GM18519 (cell line): ENCODE data around the gene PHLPP1.

ENCODE experiments used
- ATAC-seq: cut with Tn5 transposase; IDR thresholded peaks from one replicate; pipeline ENCODE4 v1.9.1; 2021; ENCODE audit warnings: mild to moderate bottlenecking, moderate library complexity; ENCODE audit not compliant: unreplicated experiment, low FRiP score

PHLPP1 gene

GRCh38 chr18:62991959-62992358 lies 276.6 kb downstream of the PHLPP1 start:
- ATAC-seq = no peak

GRCh38 chr18:62992877-62993365 lies 277.6 kb downstream of the PHLPP1 start:
- ATAC-seq = no peak

GRCh38 chr18:62996566-62996965 lies 281.2 kb downstream of the PHLPP1 start:
- no peak for ATAC-seq

DNA sequence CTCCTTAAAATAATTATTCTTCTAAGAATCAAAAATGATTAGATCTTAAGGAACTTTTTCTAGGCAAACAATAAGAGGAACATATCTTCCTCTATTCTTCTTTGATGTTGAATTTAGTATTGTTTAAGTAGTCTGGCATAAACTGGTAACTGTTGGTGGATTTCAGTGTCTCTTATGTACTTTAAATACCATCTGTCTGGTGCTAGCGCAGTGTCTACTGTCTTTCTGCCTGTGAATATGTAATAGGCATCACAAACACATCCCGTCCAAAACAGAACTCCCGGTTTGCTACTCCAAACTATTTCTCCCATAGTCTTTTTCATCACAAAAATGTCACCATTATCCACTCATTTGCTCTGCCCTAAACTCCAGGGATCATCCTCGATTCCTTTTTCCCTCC lies 281.7 kb downstream of the PHLPP1 start:
- no peak for ATAC-seq

GRCh38 chr18:62998443-62998842 lies 283.1 kb downstream of the PHLPP1 start:
- ATAC-seq = no peak

- ATAC-seq = no peak
Observed at GRCh38 chr18:62999392-62999791, 284.1 kb downstream of the PHLPP1 start.

GRCh38 chr18:62999921-63000320 lies 284.6 kb downstream of the PHLPP1 start:
- no peak for ATAC-seq

DNA sequence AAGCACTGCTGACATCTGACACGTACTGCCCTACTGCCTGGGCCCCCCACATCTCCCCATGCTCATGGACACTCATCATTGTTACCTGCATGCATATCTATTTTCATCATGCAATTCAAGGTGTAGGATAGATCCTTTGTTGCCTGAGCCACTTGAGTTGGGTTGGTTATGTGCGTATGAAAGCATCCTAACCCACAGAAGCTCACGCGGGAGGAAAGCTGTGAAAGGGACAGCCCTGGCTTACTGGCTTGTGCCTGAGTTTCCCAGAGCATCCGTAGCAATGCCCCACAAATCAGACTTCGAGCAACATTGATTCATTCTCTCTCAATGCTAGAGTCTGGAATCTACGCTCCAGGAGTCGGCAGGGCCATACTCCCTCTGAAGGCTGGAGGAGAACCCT lies 285.5 kb downstream of the PHLPP1 start:
- no peak for ATAC-seq

- ATAC-seq = no peak
Observed at GRCh38 chr18:63001861-63002260, 286.5 kb downstream of the PHLPP1 start.

- ATAC-seq = no peak
Observed at GRCh38 chr18:63002305-63002704, 287.0 kb downstream of the PHLPP1 start.

DNA sequence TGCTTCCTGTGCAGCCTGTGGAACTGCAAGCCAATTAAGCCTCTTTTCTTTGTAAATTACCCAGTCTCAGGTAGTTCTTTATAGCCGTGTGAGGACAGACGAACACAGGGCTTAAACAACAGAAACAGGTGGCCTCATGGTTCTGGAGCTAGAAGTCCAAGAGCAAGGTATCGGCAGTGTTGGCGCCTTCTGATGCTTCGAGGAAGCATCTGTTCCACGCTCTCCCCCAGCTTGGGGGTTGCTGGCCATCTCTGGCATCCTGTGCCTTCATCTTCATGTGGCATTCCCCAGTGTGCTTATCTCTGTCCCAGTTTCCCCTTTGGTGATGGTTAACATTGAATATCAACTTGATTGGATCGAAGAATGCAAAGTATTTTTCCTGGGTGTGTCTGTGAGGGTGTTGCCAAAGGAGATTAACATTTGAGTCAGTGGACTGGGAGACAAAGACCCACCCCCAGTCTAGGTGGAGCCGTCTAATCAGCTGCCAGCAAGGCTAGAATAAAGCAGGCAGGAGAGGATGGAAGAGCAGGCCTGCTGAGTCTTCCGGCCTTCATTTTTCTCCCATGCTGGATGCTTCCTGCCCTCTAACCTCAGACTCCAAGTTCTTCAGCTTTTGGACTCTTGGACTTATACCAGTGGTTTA lies 287.6 kb downstream of the PHLPP1 start:
- no peak for ATAC-seq

GRCh38 chr18:63003899-63004298 lies 288.6 kb downstream of the PHLPP1 start:
- ATAC-seq = no peak

GRCh38 chr18:63004466-63005089 lies 289.2 kb downstream of the PHLPP1 start:
- ATAC-seq = no peak

DNA sequence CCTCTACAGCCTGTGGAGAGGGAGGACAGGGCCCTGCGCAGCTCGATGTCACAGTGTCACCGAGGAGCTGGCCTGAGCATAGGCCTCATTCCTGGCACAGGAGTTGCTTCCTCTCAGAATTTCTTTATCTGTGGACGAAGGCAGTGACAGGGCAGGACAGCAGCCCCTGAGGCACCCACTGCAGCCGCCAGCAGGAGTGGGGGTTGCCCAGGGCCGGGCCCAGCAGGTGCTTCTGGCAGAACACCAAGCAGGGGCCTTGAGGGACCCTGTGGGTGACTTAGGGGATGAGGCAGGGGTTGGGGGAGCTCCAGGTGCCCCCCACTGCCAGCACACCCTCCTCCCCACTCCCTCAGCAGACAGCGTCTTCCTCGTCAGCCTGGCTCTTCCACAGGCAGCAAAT lies 290.0 kb downstream of the PHLPP1 start:
- ATAC-seq = no peak

- no peak for ATAC-seq
Observed at GRCh38 chr18:63007231-63007630, 291.9 kb downstream of the PHLPP1 start.

- no peak for ATAC-seq
Observed at GRCh38 chr18:63016270-63016669, 300.9 kb downstream of the PHLPP1 start.

DNA sequence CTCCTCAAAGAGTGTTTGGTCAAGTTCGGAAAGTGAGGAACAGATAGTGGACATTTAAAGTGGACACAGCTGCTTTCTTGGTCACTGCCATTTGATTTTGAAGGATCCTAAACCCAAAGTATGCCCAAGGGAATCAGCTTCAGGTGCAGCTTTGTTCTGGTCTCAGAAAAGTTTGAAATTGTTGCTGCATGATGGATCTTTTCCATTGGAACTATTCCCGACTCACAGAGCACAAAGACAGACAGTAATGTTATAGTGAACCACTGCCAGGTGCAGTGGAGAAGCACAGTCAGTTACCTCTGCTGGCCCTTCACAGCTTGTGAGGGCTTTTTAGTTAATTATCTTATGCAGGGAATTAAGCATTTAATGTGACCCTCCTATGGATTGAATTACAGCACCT lies 301.7 kb downstream of the PHLPP1 start:
- no peak for ATAC-seq

- ATAC-seq = no peak
Observed at GRCh38 chr18:63017977-63018376, 302.6 kb downstream of the PHLPP1 start.

DNA sequence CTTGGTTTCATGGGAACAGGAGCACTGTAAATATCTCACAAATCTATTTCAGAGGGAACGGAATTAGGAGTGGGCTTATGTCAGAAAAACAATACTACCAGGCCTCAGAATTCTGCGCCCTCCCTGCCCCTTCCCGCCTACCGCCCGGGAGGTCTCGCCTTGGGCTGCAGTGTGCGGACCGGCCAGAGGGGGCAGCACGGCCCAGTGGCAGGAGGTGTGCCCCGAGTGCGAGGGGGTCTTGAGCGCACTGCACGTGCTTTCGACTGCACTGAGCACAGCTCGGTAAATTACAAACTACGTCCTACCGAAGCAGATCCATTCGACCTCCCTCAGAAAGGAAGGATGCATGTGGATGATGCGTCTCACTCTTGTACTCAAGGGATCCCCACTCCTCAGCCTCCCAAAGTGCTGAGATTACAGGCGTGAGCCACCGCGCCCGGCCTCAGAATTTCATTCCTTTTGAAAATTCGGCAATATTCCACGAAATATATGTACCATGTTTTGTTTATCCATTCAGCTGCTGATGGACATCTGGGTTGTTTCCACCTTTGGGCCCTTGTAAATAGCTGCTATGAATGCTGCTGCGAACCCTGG lies 307.2 kb downstream of the PHLPP1 start:
- ATAC-seq = no peak

DNA sequence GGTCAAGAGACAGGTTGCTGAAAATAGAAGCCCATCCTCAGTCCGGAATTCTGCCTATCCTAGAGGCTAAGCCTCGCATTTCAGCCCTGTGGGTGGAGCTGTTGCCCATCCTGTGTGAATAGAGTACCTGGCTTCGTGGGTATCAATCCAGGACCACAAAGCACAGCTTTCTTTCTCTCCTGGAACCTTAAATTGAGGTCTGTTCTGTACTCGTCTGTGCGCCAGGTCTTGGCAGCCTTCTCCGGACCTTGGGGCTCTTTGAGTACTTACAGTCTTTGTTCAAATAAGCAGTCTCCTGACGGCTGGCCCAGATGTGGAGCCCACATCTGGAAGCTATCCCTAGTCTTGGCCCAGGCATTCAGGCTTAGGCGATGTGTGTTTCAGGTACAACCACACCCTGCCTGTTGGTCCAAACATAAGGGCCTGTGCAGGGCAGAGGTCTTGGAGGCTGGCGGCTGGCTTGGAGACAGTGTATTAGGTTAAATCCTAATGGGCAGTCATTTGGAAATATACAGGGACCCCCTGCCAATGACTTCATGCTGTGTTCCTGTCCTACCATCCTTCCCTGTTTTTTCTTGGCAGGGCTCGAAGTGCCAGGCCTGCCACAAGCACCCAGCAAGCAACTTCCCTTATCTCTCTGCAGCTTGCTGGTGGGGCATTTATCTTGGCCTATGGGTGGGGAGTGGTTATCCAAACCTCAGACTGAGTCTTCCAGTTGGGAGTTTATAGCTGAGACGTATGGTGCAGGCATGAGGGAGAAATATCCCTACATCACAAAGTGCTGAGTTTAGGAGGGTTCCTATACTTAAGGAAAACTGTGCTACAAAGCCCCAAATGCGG lies 310.1 kb downstream of the PHLPP1 start:
- no peak for ATAC-seq

DNA sequence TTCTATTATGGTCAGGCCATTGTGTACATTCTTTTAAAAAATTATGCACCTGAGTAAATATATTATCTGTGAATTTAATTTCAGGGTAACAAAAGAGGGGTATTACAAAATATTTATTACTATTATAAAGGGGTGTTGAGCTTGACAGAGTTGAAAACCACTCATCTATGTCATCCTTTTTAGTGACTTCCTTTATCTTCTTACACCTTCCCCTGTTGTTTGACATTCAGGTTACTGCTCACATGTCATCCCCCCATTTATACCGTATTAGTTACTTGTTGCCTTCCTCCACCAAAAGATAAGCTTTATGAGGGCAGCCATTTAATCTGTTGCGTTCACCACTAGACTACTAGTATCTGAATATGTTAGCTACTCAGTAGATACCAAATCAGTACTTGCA lies 313.0 kb downstream of the PHLPP1 start:
- no peak for ATAC-seq
